Measurements from ENCODE around the gene CDKAL1. TPM values are rescaled to one million over a fixed set of nuclear protein-coding genes. Genes with fewer than 3 reads are reported as not detected.
"Not testable (repeated sequence)": the region's sequence is repeated elsewhere in the genome, so short reads cannot be mapped to it uniquely, and the experiment has no call there.

Gene CDKAL1
- total and polyA plus RNA-seq, 10 donors: 4.8 to 26.9 (median 20.1) TPM

DNA sequence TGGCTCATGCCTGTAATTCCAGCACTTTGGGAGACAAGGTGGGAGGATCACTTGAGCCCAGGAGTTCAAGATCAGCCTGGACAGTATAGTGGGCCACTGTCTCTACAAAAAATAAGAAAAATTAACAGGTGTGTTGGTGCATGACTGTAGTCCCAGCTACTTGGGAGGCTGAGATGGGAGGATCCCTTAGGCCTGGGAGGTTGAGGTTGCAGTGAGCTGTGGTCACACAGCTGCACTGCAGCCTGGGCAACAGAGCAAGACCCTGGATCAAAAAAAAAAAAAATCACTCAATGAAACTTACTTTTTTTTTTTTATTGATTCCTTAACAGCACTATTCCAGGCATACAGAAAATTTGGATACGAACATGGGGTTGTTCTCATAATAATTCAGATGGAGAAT is 14.0 kb downstream of the CDKAL1 start:
- Histone ChIP-seq H3K4me1 (peaks cover 0 to 3% (median 1%) of the 10 kb centered on the region in 6 donors), H3K9me3 (no peaks in the 10 kb centered on the region), H3K4me3 (no peak overlapping the region), H3K36me3 (peaks cover 2 to 88% (median 36%) of the 10 kb centered on the region in 6 donors), H3K27ac (no peak overlapping the region), H3K27me3 (replicated peaks in 1 of 7) (no peaks in the 10 kb centered on the region)
- intact Hi-C loops (cut with DNase I; ENCODE audit: low total_unique reads): no loop called here
- TF ChIP-seq, protein P1, sequence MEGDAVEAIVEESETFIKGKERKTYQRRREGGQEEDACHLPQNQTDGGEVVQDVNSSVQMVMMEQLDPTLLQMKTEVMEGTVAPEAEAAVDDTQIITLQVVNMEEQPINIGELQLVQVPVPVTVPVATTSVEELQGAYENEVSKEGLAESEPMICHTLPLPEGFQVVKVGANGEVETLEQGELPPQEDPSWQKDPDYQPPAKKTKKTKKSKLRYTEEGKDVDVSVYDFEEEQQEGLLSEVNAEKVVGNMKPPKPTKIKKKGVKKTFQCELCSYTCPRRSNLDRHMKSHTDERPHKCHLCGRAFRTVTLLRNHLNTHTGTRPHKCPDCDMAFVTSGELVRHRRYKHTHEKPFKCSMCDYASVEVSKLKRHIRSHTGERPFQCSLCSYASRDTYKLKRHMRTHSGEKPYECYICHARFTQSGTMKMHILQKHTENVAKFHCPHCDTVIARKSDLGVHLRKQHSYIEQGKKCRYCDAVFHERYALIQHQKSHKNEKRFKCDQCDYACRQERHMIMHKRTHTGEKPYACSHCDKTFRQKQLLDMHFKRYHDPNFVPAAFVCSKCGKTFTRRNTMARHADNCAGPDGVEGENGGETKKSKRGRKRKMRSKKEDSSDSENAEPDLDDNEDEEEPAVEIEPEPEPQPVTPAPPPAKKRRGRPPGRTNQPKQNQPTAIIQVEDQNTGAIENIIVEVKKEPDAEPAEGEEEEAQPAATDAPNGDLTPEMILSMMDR (IDR thresholded peaks at IDR 0.05 in 8 of 11, conservative IDR thresholded peaks at IDR 0.05 in 3 of 11): no peak
- WGBS, 5 donors: 92 to 97% (median 95%) methylated on average over 1 of the region's 1 CpG
- DNase-seq: no peak

DNA sequence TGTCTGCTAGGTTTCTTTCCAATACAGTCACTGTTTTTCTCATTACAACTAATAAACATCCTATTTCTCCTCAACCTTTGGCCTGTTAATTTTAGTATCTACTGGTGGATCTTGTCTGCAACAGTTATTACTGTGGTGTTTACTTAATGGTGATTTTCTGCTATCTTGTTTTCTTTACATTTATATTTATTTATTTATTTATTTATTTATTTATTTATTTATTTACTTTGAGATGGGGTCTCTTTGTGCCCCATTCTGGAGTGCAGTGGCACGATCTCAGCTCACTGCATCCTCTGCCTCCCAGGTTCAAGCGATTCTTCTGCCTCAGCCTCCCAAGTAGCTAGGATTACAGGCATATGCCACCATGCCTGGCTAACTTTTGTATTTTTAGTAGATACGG is 15.1 kb downstream of the CDKAL1 start:
- H3K27ac ChIP-seq; intact Hi-C loops (cut with DNase I; ENCODE audit: low total_unique reads); H3K9me3 ChIP-seq; H3K27me3 ChIP-seq (replicated peaks in 1 of 7); H3K4me1 ChIP-seq; DNase-seq; H3K4me3 ChIP-seq: not testable (repeated sequence)
- 94 to 100% (median 96%) methylated on average over 3 of the region's 3 CpGs for WGBS, 5 donors
- peaks cover 2 to 99% (median 38%) of the 10 kb centered on the region in 6 donors for H3K36me3 ChIP-seq

DNA sequence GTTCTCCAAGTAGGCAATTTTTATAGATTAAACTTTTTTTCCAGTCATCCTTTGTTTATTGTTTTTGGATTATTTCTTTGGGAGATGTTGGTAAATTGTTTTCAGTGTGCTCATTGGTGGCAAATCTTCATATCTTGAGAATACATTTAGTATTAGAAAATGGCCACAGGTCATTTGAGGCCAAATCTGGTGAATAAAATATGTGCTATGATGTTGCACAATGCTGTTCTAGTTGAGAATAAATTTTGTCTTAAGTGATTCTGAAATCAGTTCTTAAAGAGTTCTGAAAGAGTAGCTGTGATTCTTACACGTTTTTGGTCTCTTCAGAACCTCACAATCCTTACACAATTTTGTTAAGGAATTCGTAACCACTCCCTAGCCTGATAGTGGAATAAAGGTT is 20.1 kb downstream of the CDKAL1 start:
- TF ChIP-seq POLR2AphosphoS5 (IDR thresholded peaks at IDR 0.05): no peak
- TF ChIP-seq, protein P1 (IDR thresholded peaks at IDR 0.05 in 8 of 11, conservative IDR thresholded peaks at IDR 0.05 in 3 of 11): no peak
- TF ChIP-seq POLR2A (IDR thresholded peaks at IDR 0.05): no peak
- intact Hi-C loops (cut with DNase I; ENCODE audit: low total_unique reads): no loop called here

DNA sequence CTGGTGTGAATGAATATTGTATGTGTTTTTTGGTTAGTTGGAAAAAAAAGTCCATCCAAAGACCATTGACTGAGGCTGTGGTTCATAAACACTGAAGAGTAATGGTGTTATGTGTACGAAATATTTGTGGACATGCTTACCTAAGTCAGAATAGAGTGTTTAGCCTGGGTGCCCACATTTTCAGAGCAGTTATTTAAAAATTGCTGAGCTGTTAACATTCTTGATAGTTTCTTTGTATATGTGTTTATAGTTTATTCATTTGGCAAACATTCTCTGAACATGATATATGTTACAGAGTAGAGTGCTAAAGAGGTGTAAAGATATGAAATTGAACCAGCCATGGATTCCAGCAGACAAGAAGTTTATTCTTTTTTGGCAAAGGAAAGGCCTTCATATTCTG is 20.6 kb downstream of the CDKAL1 start:
- no peaks in the 10 kb centered on the region for H3K9me3 ChIP-seq
- H3K4me1 ChIP-seq: no peaks in the 10 kb centered on the region
- WGBS, 5 donors: 89 to 100% (median 91%) methylated on average over 1 of the region's 1 CpG
- peaks cover 2 to 81% (median 24%) of the 10 kb centered on the region in 6 donors for H3K36me3 ChIP-seq
- H3K27ac ChIP-seq: no peak overlapping the region
- intact Hi-C loops (cut with DNase I; ENCODE audit: low total_unique reads): no loop called here
- DNase-seq: no peak
- TF ChIP-seq POLR2AphosphoS5 (IDR thresholded peaks at IDR 0.05) (no peak), POLR2A (IDR thresholded peaks at IDR 0.05) (no peak)
- TF ChIP-seq, protein P1 (IDR thresholded peaks at IDR 0.05 in 8 of 11, conservative IDR thresholded peaks at IDR 0.05 in 3 of 11): no peak
- H3K27me3 ChIP-seq (replicated peaks in 1 of 7): no peaks in the 10 kb centered on the region
- no peak overlapping the region for H3K4me3 ChIP-seq

More for the DNA sequence above, 20.1 kb downstream of the CDKAL1 start:
- H3K36me3 ChIP-seq: peaks cover 2 to 86% (median 25%) of the 10 kb centered on the region in 6 donors
- no peak overlapping the region for H3K27ac ChIP-seq
- H3K27me3 ChIP-seq (replicated peaks in 1 of 7): no peaks in the 10 kb centered on the region
- no peaks in the 10 kb centered on the region for H3K4me1 ChIP-seq
- H3K9me3 ChIP-seq: no peaks in the 10 kb centered on the region
- H3K4me3 ChIP-seq: no peak overlapping the region
- 75 to 97% (median 88%) methylated on average over 2 of the region's 2 CpGs for WGBS, 5 donors
- DNase-seq: no peak

All from spleen (tissue), 11 donors.